ENCODE data around the gene FHIT.

FHIT gene

GRCh38 chr3:60752809-60753208 is 498.4 kb downstream of the FHIT start:
- TF ChIP-seq CTCF (IDR thresholded peaks at IDR 0.05; ENCODE audit: low read depth, low read length, missing control alignments), result no peak
- no peak for DNase-seq (ENCODE audit: low read depth)
- no peak overlapping the region for H3K4me3 ChIP-seq (ENCODE audit: low read depth, low read length)

- H3K4me3 ChIP-seq (ENCODE audit: low read depth, low read length), result no peak overlapping the region
- DNase-seq (ENCODE audit: low read depth), result no peak
- TF ChIP-seq CTCF (IDR thresholded peaks at IDR 0.05; ENCODE audit: low read depth, low read length, missing control alignments), result no peak
Measured at GRCh38 chr3:60746695-60747416, 504.4 kb downstream of the FHIT start.

- no peak overlapping the region for H3K4me3 ChIP-seq (ENCODE audit: low read depth, low read length)
- no peak for TF ChIP-seq CTCF (IDR thresholded peaks at IDR 0.05; ENCODE audit: low read depth, low read length, missing control alignments)
- no peak for DNase-seq (ENCODE audit: low read depth)
Measured at GRCh38 chr3:60746043-60746638, 505.1 kb downstream of the FHIT start.

- H3K4me3 ChIP-seq (ENCODE audit: low read depth, low read length), result no peak overlapping the region
- DNase-seq (ENCODE audit: low read depth), result no peak
- no peak for TF ChIP-seq CTCF (IDR thresholded peaks at IDR 0.05; ENCODE audit: low read depth, low read length, missing control alignments)
Measured at GRCh38 chr3:60743631-60744164, 507.6 kb downstream of the FHIT start.

- no peak overlapping the region for H3K4me3 ChIP-seq (ENCODE audit: low read depth, low read length)
- no peak for TF ChIP-seq CTCF (IDR thresholded peaks at IDR 0.05; ENCODE audit: low read depth, low read length, missing control alignments)
- no peak for DNase-seq (ENCODE audit: low read depth)
Measured at GRCh38 chr3:60742606-60743145, 508.6 kb downstream of the FHIT start.

DNA sequence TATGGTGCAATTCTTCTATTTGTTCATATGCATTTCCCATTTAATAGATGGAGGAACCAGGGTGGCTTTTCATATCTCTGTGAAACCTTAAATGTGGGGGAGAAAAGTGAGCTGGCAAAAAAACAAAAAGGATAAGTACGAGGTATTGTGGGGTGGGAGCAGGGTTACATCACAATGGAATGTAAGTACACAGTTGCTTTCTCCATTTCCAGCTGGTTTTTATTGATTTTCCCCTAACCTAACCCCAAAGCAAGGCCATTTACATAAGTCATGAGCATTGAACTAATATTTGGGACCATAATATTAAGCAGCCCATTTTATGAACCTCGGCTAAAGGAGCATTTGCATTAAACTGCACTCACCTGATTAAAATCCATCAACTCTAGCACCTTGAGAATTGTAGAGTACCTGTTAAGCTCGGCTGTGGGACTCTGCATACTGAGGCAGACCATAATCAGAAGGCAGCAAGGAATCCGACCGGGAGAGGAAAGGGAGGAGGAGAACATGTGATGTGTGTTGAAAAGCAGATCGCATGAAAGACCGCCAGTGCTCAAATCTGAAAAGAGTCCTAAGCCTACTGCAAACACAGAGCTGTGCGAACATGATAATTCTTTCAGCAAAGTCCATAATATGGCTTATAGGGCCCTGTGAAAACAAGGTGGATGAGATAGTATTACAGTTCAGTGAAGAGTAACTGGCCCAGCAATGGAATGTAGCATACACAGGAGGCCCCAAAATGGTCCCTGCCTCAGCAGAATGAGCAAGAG is 513.4 kb downstream of the FHIT start:
- H3K4me3 ChIP-seq (ENCODE audit: low read depth, low read length), result no peak overlapping the region
- no peak for TF ChIP-seq CTCF (IDR thresholded peaks at IDR 0.05; ENCODE audit: low read depth, low read length, missing control alignments)

More for the DNA sequence above, 513.4 kb downstream of the FHIT start:
- no peak for DNase-seq (ENCODE audit: low read depth)
